ENCODE measurements around the gene AURKB.
"Not testable (repeated sequence)": the region's sequence is repeated elsewhere in the genome, so short reads cannot be mapped to it uniquely, and the experiment has no call there.

Gene AURKB

DNA sequence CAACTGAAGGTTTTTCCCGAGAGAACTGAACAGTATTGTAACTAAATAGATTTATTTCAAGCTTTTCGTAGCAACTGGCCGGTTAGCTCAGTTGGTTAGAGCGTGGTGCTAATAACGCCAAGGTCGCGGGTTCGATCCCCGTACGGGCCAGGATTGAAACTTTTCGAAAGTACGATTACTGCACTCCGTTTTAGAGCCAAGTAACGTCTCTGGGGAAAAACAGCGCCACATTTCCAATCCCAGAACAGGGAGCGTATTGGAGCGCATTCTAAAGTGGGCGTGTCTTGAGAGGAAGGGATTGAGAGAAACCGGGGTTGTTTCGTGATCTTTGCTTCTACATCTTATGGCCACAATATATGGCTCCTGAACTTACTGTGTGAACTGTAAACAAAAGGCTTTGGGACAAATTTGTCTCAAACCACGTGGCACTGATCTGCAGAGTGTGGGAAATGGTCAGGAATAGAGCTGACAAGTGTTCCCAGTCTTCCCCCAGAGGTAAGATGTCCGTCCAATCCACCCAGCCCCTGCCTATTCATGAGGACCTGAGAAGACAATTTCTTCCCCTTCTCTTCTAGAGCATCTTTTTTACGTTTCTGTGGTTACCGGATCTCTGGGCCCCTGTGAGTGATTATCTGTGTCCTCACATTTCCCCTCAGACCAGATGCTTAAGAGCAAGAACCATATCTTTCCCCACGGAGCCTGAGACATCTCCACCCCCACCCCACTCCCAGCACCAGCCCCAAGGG, 22.7 kb downstream of the AURKB start:
- DNase-seq (ENCODE audit: low spot score) = peak; percentile 94

DNA sequence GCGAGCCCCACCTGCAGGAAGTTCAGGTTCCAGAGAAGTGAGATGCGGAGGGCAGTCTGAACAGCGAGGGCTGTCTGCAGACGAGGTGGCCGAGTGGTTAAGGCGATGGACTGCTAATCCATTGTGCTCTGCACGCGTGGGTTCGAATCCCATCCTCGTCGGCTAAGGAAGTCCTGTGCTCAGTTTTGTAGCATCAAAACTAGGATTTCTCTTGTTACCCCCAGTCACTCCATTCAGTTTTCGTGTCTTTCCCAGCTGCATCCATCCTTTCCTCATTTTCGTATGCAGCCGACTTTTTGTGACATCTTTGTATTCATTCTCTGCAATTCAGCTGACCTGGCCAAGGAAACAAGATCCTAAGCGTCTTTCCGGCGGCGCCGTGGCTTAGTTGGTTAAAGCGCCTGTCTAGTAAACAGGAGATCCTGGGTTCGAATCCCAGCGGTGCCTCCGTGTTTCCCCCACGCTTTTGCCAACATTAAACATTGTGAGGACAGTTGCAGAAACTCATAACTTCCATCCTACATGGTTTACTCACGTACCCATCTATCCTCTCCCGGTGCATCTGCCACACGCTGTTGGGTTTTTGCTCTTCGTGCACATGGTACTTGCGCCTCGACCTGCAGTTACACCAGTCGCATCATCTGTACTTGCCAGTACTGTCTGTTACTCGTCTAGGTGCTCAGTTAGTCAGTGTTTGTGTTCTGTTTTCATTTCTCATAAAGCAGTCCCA, 23.4 kb downstream of the AURKB start:
- DNase-seq (ENCODE audit: low spot score) = peak; percentile 98

DNA sequence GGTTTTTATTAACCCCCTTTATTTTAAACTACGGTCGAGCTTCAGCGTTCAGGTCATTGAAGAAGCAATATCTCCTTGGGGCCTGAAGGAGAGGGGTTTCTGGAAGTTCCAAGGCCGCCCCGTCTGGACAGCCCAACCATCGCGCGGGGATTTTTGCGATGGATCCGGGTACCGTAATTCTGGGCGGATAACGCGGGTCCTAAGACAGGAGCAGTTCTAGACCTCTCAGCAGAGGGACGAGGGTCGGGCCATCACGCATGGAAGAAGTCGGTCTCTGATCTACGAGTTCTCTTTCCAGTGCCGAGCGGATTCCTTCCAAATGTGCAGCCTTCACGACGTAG, 24.0 kb downstream of the AURKB start:
- DNase-seq (ENCODE audit: low spot score) = no peak

DNA sequence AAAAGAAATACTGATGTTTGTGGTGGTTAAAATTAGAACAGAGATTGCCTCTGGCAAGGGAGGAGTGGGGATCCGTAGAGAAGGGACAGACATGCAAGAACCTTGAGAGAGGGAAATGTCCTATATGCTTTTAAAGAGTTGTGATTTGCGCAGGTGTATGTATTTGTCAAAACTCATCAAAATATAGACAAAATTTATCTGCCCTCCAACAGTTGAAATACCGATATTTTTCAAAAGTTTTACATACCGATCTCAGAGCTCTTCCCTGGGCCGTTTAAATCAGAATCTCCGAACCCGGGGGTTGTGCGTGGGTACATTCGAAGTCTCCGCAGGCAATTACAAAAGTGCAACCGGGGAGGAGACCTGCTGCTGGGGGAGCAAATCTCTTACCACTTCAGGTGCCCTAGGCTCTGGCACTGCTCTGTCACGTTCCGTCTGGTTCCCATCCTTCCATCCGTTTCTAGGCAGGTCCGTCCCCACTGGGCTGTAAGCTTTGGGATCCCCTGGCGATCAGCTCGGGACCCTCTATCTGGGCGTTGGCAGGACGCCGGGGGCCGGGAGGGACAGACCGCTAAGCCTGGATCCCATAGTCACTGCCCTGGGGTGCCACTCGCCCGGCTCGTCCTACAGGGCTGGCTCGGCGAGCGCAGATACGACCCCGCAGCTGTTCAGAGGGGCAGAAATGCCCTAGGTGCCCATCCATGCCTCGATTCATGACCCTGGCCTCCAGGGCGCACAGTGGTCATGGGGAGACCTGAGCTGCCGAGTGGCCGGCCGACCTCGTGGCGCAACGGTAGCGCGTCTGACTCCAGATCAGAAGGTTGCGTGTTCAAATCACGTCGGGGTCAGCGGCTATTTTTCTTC, 24.6 kb downstream of the AURKB start:
- peak; percentile 98 for DNase-seq (ENCODE audit: low spot score)

DNA sequence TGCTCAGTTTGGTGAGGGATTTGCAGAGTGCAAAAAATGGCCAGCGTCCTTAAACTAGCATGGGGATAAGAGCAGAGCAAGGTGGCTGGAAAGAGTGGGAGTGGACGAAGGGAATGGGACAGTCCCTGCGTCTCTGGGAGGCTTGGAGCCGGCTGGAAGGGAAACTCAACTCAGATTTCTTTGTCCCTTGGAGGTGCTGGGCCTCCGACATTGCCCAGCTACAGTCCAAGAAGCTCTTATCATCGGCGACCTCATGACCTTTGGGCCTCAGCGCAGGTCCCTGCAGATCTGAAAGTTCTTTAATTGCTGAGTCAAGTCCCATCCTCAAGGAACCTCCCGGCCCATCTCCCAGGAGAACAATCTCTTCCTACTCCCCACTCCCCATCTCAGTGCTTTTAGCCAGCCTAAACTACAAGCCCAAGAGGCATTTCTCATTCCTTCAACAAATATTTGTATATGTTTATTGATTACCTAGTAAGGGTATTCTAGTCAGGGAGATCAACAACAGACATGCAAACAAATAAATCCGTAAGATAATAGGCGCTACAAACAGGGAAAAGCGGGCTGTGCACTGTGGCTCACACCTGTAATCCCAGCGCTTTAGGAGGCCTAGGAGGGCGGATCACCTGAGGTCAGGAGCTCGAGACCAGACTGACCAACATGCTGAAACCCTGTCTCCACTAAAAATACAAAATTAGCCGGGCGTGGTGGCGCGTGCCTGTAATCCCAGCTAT, 33.2 kb downstream of the AURKB start:
- no peak for DNase-seq (ENCODE audit: low spot score)

DNA sequence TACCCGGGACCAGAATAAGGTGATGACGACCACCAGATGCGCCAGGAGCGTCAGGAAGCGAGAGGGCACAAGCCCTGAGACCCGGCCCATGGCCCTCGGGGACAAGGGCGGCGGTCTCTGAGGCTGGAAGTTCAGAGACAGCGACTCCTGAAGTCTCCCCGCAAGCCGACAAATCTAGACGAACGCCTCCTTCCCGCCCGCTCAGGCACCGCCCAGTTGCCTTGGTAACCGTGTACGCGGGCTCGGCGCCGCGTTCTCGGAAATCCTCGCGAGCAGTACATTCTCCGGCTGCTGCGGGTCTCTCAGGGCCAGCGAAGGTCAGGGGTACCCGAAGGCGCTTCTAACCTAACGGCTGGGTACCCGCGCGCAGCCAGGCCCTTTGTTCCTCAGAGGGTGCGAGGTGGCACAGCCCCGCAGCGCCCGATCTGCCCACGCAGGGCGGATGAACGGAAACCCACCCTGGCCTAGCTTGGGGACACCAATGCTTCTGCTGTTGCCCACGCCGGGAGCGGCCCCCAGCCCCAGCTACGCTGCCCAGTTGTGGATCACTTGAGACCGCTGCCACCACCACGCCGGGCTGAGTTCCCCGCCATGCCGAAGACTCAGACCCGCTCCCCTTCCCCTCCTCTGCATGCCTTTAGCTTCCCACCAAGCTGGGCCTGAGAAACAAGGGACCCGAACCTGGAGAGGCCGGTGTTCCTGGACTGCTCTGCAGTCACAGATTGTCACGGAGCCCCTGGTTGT, 34.0 kb downstream of the AURKB start, which contains the start of gene TMEM107:
Gene TMEM107 (minus strand): TSS at position 184 of the 744 bp plus-strand sequence. CDS start 94 bp downstream, at position 90.
- peak; percentile 93 for DNase-seq (ENCODE audit: low spot score)

DNA sequence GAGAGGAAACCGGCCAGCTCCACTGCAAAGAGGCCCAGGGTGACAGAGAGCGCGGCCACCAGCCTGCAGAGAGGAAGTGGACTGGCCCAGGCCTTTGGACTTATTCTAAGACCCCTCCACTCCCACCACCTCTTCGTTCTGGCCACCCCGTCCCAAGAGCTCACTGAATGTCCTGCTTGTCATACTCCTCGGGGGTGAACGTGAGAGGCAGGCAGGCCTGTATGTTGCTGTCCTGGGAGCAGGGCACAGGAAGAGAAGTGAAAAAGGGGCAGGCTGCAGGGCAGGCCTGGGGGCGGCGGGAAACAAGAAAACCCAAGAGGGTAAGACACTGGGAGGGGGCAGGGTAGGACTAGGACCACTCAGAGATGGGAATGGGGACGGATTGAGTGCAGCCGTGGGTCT, 34.6 kb downstream of the AURKB start:
- no peak for DNase-seq (ENCODE audit: low spot score)

DNA sequence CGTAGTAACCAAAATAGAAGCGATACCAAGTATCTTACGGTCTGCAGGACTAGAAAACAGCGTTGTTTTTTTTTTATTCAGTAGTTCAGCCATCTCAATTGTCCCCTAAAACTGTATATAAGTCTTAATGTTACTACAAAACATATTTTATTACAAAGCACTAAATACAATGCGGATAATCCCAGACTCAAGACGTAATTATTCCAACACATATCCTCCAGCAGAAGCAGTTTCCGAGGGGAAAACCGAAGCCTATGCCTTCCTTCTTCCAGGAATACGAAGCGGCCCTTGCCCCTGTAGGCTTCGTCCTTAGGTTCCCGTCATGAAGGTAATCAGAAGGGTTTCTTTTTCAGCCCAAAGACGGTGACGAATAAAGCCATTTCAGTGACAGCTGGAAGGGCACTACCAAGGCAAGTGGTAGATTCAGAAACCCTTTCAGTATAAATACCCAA, 36.5 kb downstream of the AURKB start:
- no peak for DNase-seq (ENCODE audit: low spot score)

DNA sequence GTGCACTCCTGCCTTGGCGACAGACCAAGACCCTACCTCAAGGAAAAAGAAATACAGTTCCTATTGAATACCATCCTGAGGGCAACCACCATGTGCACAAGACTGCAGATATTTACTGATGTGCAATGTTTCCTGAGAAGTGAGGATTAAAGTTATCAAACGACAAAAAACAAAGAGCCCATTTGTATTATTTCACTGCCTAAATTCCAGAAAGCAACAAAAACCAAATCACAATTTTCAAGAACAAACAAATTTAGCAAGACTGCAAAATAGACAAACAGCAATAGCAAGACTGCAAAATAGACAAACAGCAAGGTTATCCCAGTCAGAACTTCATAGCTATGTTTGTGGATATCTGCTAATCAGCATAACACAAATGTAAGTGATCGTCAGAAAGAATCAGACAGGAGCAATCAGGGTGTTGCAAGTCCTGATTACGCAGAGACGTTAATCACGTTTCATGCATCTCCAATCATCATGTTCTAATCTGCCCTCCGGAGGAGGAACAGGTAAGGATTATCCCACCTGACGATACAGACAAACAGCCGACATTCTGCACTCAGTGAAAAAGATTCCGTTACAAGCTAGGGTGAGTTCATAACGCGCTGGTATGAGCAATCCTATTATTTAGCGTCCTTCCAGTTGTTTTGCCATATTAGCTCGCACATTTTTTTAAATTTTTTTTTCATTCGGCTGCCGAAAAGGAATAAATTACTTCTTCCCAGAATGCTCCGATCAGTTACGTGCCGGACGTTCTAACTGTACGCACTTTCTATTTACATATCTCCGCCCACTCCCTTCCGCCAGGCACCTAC, 37.1 kb downstream of the AURKB start:
- no peak for DNase-seq (ENCODE audit: low spot score)

DNA sequence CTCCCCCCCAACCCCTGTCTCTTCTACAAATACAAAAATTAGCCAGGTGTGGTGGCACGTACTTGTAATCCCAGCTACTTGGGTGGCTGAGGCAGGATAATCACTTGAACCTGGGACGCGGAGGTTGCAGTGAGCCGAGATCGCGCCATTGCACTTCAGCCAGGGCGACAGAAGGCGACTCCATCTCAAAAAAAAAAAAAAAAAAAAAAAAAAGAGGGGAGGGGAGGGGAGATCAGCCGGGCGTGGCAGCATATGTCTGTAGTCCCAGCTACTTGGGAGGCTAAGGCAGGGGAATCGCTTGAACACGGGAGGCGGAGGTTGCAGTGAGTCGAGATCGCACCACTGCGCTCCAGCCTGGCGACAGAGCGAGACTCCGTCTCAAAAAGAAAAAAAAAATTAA, 40.2 kb downstream of the AURKB start:
- not testable (repeated sequence) for DNase-seq (ENCODE audit: low spot score)

DNA sequence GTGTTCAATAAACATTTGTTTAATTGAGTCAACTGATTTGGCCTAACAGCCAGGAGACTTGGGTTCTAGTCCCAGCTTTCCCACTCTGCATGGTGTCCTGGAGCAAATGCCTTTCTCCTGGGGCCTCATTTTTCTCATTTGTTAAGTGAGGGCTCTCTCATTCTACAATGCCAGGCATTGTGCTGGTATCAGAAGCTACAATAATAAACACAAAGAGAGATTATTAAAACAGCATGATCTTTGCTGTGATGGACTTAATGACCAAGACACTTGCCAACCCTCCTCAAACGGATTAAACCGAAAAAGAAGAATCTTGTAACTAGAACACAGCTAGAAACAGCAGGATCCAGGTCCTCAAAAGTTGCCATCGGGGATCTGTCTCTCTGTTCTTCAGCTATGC, 42.8 kb downstream of the AURKB start:
- DNase-seq (ENCODE audit: low spot score) = no peak

DNA sequence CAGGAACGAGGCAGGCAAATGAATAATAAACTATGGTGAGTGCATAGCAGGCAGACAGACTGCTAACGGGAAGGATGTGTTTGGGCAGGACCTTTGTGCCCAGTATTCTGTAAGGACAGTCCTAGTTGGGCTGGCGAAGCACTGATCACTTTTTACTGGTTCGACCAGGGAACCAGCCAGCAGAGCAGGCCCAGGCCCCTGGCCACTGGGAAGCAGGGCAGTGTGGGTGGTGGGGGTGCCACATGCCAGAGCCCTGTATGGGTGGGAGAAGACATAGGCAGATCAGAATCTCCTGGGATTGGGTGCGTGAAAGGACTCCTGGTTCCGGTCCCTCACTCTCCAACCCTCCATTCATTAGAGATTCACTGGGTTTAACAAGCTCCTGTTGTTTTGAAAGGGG, 43.6 kb downstream of the AURKB start:
- DNase-seq (ENCODE audit: low spot score) = no peak

DNA sequence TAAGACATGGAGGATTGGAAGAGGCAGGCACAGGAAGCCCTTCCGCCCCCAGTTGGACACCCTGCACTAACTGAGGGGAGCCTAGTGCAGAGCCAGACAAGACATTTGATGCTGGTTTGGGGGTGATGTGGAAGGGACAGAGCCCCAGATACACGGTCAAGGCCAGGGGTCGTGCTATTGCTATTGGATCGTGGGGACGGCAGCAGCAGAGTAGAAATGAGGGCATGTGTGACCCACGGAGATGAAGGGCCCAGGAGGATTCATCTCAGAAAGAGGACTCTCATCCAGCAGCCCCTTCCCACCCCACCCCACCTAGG, 45.6 kb downstream of the AURKB start:
- DNase-seq (ENCODE audit: low spot score) = no peak

DNA sequence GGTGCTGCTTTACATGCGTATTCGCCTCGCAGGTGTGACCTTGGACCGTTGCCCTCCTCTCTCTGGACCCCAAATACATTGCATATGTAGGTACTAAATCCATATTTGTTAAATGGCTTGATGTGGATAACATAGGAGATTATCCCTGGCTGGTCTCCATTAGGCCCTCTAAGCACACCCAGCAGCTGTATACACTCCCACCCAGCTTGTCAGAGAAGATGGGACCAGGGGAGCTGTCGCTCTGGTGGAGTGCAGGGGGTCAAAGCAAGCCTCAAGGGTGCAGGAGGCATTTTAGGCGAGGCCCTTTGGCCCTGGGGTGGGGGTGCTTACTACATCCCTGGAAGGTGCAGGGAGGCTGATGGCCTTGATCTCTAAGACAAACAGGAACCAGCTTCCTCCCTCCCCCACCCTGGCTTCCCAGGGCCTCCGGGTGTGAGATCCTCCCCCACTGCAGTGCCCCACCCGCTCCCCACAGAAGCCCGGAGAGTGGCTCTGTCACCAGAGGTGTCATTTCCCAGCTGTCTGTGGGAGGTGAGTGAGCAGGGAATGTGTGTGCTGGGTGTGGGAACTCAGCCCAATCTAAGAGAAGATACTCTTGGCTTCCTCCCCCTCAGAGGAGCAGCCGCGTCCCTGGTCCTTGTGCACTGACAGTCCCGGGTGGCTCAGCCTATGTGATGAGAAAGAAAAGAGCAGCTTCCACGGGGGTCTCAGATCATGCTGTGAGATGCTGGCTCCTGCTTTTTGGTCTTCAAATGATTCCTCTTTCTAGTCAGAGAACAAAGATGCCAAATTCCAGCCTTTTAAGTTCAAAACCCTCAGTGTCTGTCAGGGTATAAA, 46.2 kb downstream of the AURKB start:
- DNase-seq (ENCODE audit: low spot score) = no peak

DNA sequence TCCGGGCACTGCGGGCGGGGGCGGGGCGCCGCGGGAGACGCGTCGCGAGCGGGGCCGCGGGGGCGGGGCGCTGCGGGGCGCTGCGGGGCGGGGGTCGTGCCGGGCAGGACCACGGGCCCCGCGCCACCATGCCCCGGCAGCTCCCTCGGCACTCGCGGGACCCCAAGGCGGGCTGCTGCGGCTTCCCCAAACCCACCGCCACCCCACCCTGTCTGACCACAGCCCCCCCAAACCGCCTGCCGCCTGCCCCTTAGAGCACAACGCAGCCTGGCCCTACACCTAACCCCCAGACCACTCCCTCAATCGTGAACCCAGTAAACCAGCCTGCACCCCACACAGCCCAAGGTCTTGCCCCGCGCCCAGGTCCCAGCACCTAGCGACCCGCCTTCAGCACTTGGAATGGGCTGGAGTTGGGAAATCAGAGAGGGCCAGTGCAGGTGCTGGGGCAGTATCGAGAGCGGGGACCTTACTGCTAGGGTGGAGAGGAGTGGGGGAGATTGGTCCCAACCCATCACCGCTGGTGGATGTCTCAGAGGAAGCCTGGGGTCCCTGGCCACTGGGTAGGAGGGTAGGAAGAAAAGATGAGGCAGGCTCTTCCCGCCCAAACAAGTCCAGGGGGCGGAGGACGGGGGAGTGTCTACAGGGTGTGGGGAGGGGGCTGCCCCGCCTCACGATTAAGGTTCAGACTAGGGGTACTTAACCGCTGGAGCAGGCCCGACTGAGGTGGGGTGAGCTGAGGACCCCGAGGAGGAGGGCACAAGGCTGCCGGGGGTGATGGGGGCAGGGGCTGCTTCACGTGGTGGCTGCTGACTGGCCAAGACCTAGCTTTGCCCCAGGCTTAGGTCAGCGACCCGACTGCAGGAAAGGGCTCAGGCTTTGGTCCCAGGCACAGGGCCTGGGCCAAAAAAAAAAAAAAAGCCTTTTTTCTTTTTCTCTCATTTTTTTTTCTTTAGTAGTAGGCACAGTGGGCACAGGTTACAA, 47.1 kb downstream of the AURKB start:
- DNase-seq (ENCODE audit: low spot score) = no peak

DNA sequence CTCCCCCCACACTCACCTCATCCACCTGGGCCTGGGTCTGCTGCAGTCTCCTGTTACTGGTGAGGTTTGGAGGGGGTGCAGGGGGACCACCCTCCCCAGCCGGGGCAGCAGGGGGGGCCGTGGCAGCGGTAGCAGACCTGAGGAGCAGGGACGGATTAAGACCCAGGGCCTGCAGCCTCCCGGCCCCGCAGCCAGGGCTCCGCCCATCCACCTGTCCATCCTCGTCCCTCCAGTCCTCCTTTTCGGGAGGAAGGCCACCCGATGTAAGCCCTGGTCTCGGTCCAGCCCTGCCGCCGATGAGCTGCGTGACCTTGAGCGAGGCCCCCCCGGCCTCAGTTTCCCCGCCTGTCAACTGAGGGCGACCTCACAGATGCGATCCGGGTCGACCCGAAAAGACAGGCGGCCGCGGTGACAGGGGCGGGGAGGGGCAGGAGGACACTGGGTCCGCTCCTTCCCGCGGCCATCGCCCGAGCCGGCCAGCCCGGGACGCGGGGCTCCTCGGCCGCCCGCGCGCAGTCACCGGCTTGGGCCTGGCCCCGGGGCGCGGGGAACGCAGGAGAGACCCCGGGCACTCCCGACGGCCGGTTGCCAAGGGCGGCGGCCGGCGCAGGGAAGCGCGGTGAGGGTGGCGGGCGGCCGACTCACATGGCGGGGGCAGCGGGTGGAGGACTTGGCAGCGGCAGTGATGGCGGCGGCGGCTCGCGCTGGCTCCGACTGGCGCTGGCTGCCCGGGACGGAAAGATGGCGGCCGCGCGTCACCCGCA, 48.0 kb downstream of the AURKB start, which contains the start of gene VAMP2:
Gene VAMP2 (minus strand): TSS at position 716 of the 764 bp plus-strand sequence. CDS start 69 bp downstream, at position 647.
- peak; percentile 90 for DNase-seq (ENCODE audit: low spot score)

Data from left forelimb (tissue), 1 donor.